Erythroblast (primary cell): ENCODE results near the gene SEPTIN2.
"Not testable (repeated sequence)": the region's sequence is repeated elsewhere in the genome, so short reads cannot be mapped to it uniquely, and the experiment has no call there.

Experiments
- DNase-seq, 2 experiments: peaks; one replicate each; lab custom pipeline; 2025; lab: John Stamatoyannopoulos, UW
- GATA1 ChIP-seq: IDR thresholded peaks from 2 replicates; pipeline ENCODE4 v1.6.1; 2011; ENCODE audit warnings: low read depth, mild to moderate bottlenecking, control low read depth, low read length, moderate library complexity
- POLR2A ChIP-seq: IDR thresholded peaks from 2 replicates; pipeline ENCODE4 v1.6.1; 2011; ENCODE audit warnings: mild to moderate bottlenecking, low read length

The SEPTIN2 gene

GRCh38 chr2:241275910-241276309 is 39.8 kb upstream of the SEPTIN2 start:
- no peak for TF ChIP-seq POLR2A
- no peak for DNase-seq

- not testable (repeated sequence) for DNase-seq
Observed at GRCh38 chr2:241278306-241278705, 37.4 kb upstream of the SEPTIN2 start.

GRCh38 chr2:241279413-241279812 is 36.3 kb upstream of the SEPTIN2 start:
- no peak for TF ChIP-seq GATA1
- TF ChIP-seq POLR2A = no peak
- peak in 1 of 2 experiments; percentile 37 for DNase-seq

- TF ChIP-seq GATA1 (no peak), POLR2A (no peak)
- DNase-seq = no peak
Observed at GRCh38 chr2:241279828-241280227, 35.9 kb upstream of the SEPTIN2 start.

GRCh38 chr2:241280291-241280690 is 35.4 kb upstream of the SEPTIN2 start:
- no peak for TF ChIP-seq POLR2A
- TF ChIP-seq GATA1 = no peak
- no peak for DNase-seq

GRCh38 chr2:241282555-241282954 is 33.2 kb upstream of the SEPTIN2 start:
- TF ChIP-seq POLR2A = no peak
- no peak for TF ChIP-seq GATA1
- DNase-seq = no peak

- TF ChIP-seq GATA1 (no peak), POLR2A (no peak)
- DNase-seq = no peak
Observed at GRCh38 chr2:241285596-241285995, 30.1 kb upstream of the SEPTIN2 start.

- TF ChIP-seq GATA1 (no peak), POLR2A (no peak)
- DNase-seq = no peak
Observed at GRCh38 chr2:241286348-241287090, 29.2 kb upstream of the SEPTIN2 start.

- DNase-seq = no peak
Observed at GRCh38 chr2:241288324-241288888, 27.3 kb upstream of the SEPTIN2 start.

GRCh38 chr2:241289053-241289452 is 26.7 kb upstream of the SEPTIN2 start:
- no peak for TF ChIP-seq POLR2A
- TF ChIP-seq GATA1 = no peak
- no peak for DNase-seq

More at GRCh38 chr2:241288324-241288888, 27.3 kb upstream of the SEPTIN2 start:
- TF ChIP-seq POLR2A (no peak), GATA1 (no peak)

GRCh38 chr2:241289597-241289996 is 26.1 kb upstream of the SEPTIN2 start:
- TF ChIP-seq POLR2A (no peak), GATA1 (no peak)

GRCh38 chr2:241291153-241291552 is 24.6 kb upstream of the SEPTIN2 start:
- no peak for DNase-seq
- TF ChIP-seq GATA1 (no peak), POLR2A (no peak)

More at GRCh38 chr2:241289597-241289996, 26.1 kb upstream of the SEPTIN2 start:
- no peak for DNase-seq

- no peak for TF ChIP-seq POLR2A
- TF ChIP-seq GATA1 = no peak
- no peak for DNase-seq
Observed at GRCh38 chr2:241291977-241292376, 23.7 kb upstream of the SEPTIN2 start.

GRCh38 chr2:241293378-241293797 is 22.3 kb upstream of the SEPTIN2 start:
- DNase-seq = not testable (repeated sequence)

- TF ChIP-seq GATA1 = no peak
- TF ChIP-seq POLR2A = no peak
- DNase-seq = no peak
Observed at GRCh38 chr2:241295326-241296095, 20.2 kb upstream of the SEPTIN2 start.
